DOHH2 (cell line): Measurements from ENCODE around the gene LHX5.

ENCODE experiments used
- H3F3A ChIP-seq: fragments of 200-600 bp; sonication (generic), shearing (Covaris generic); 2 replicates; pipeline ENCODE4 v1.6.0; 2016; ENCODE audit warnings: antibody characterized with exemption, mild to moderate bottlenecking; ENCODE audit not compliant: control insufficient read depth, insufficient read depth
- H3K27ac ChIP-seq: fragments of 200-600 bp; sonication (generic); 2 replicates; pipeline ENCODE4 v1.5.1; 2014; ENCODE audit warnings: low read depth, mild to moderate bottlenecking, low read length, moderate library complexity
- H3K27me3 ChIP-seq: fragments of 200-600 bp; sonication (generic); 2 replicates; pipeline ENCODE4 v1.6.1; 2014; ENCODE audit warnings: mild to moderate bottlenecking, low read length, mixed read lengths; ENCODE audit not compliant: control insufficient read depth
- H3K36me3 ChIP-seq: fragments of 200-600 bp; sonication (generic); 2 replicates; pipeline ENCODE4 v1.6.1; 2014; ENCODE audit warnings: mild to moderate bottlenecking, low read length, moderate library complexity, mixed read lengths; ENCODE audit not compliant: control insufficient read depth
- H3K4me1 ChIP-seq: fragments of 200-600 bp; sonication (generic); 2 replicates; pipeline ENCODE4 v1.6.1; 2014; ENCODE audit warnings: mild to moderate bottlenecking, low read length, mixed read lengths; ENCODE audit not compliant: control insufficient read depth
- H3K4me2 ChIP-seq: fragments of 200-600 bp; sonication (generic); 2 replicates; pipeline ENCODE4 v1.6.0; 2014; ENCODE audit warnings: mild to moderate bottlenecking, low read length, moderate library complexity
- H3K4me3 ChIP-seq: fragments of 200-600 bp; sonication (generic); 2 replicates; pipeline ENCODE4 v1.5.1; 2014; ENCODE audit warnings: mild to moderate bottlenecking, low read length, mixed read lengths
- H3K79me2 ChIP-seq: fragments of 200-600 bp; sonication (generic); 2 replicates; pipeline ENCODE4 v1.6.1; 2014; ENCODE audit warnings: mild to moderate bottlenecking, low read length, mixed read lengths; ENCODE audit not compliant: control insufficient read depth
- H3K9me2 ChIP-seq: fragments of 200-600 bp; sonication (generic); replicated peaks from 2 replicates; pipeline ENCODE4 v1.6.1; 2014; ENCODE audit warnings: mild to moderate bottlenecking, low read length, mixed read lengths; ENCODE audit not compliant: control insufficient read depth
- H3K9me3 ChIP-seq: fragments of 200-600 bp; sonication (generic); 2 replicates; pipeline ENCODE4 v1.6.1; 2014; ENCODE audit warnings: antibody characterized with exemption, low read length, mixed read lengths; ENCODE audit not compliant: control insufficient read depth, insufficient read depth
- H4K20me1 ChIP-seq: fragments of 200-600 bp; sonication (generic); 2 replicates; pipeline ENCODE4 v1.6.0; 2014; ENCODE audit warnings: low read depth, mild to moderate bottlenecking, antibody characterized with exemption, low read length, moderate library complexity; ENCODE audit not compliant: control insufficient read depth, insufficient read depth
- CTCF ChIP-seq: fragments of 200-600 bp; sonication (generic); IDR thresholded peaks from one replicate; pipeline ENCODE4 v1.5.1; 2014; ENCODE audit warnings: antibody characterized with exemption, mild to moderate bottlenecking, low read depth, low read length; ENCODE audit not compliant: poor library complexity, severe bottlenecking
- EZH2phosphoT487 ChIP-seq: fragments of 200-600 bp; sonication (generic); IDR thresholded peaks from 2 replicates; pipeline ENCODE4 v1.6.1; 2017; ENCODE audit warnings: borderline replicate concordance, mild to moderate bottlenecking, antibody characterized with exemption, low read length, moderate library complexity, mixed read lengths

The LHX5 gene

GRCh38 chr12:113439606-113440030, 32.1 kb downstream of the LHX5 start:
- Histone ChIP-seq H3K36me3 (no peaks in the 10 kb centered on the region), H3K79me2 (no peaks in the 10 kb centered on the region), H3F3A (no peaks in the 10 kb centered on the region), H3K4me1 (no peaks in the 10 kb centered on the region), H3K9me3 (no peaks in the 10 kb centered on the region), H3K27ac (no peak overlapping the region), H4K20me1 (no peaks in the 10 kb centered on the region), H3K27me3 (peaks cover 17% of the 10 kb centered on the region), H3K4me2 (no peak overlapping the region), H3K4me3 (no peak overlapping the region), H3K9me2 (no peaks in the 10 kb centered on the region)
- TF ChIP-seq CTCF: peak; percentile 89
- TF ChIP-seq EZH2phosphoT487: no peak

GRCh38 chr12:113439301-113439597, 32.4 kb downstream of the LHX5 start:
- H3F3A ChIP-seq: no peaks in the 10 kb centered on the region
- no peak overlapping the region for H3K4me3 ChIP-seq
- H3K27ac ChIP-seq: no peak overlapping the region
- no peaks in the 10 kb centered on the region for H3K9me2 ChIP-seq
- no peak overlapping the region for H3K4me2 ChIP-seq
- no peaks in the 10 kb centered on the region for H3K36me3 ChIP-seq
- no peaks in the 10 kb centered on the region for H4K20me1 ChIP-seq
- TF ChIP-seq CTCF (no peak), EZH2phosphoT487 (no peak)
- no peaks in the 10 kb centered on the region for H3K4me1 ChIP-seq
- H3K79me2 ChIP-seq: no peaks in the 10 kb centered on the region
- peaks cover 17% of the 10 kb centered on the region for H3K27me3 ChIP-seq
- no peaks in the 10 kb centered on the region for H3K9me3 ChIP-seq

- Histone ChIP-seq H3K27ac (no peak overlapping the region), H3K4me3 (no peak overlapping the region), H3K9me3 (no peaks in the 10 kb centered on the region), H3K4me2 (no peak overlapping the region), H3K27me3 (peaks cover 17% of the 10 kb centered on the region), H3F3A (no peaks in the 10 kb centered on the region), H4K20me1 (no peaks in the 10 kb centered on the region), H3K9me2 (no peaks in the 10 kb centered on the region), H3K79me2 (no peaks in the 10 kb centered on the region), H3K36me3 (no peaks in the 10 kb centered on the region), H3K4me1 (no peaks in the 10 kb centered on the region)
- no peak for TF ChIP-seq CTCF
- no peak for TF ChIP-seq EZH2phosphoT487
These were observed 33.0 kb downstream of the LHX5 start for GRCh38 chr12:113438523-113439300.
